SU-DHL-6 (cell line): ENCODE measurements around the gene ATP23.

Experiments used
- H2AFZ ChIP-seq: fragments of 200-600 bp; sonication (generic); 2 replicates; pipeline ENCODE4 v1.6.1; 2014; ENCODE audit warnings: low read depth, mild to moderate bottlenecking, moderate library complexity, mixed read lengths, antibody characterized with exemption, low read length; ENCODE audit not compliant: severe bottlenecking
- H3F3A ChIP-seq: fragments of 200-600 bp; shearing (Covaris generic); 2 replicates; pipeline ENCODE4 v1.6.0; 2016; ENCODE audit warnings: antibody characterized with exemption, mild to moderate bottlenecking; ENCODE audit not compliant: insufficient read depth
- H3K27ac ChIP-seq: fragments of 200-600 bp; sonication (generic); 2 replicates; pipeline ENCODE4 v1.5.1; 2016; ENCODE audit warnings: low read depth, mild to moderate bottlenecking, low read length, moderate library complexity, mixed read lengths
- H3K27me3 ChIP-seq: fragments of 200-600 bp; sonication (generic), shearing (Covaris generic); 2 replicates; pipeline ENCODE4 v1.6.0; 2014; ENCODE audit warnings: mild to moderate bottlenecking, low read length
- H3K36me3 ChIP-seq: fragments of 200-600 bp; sonication (generic); 2 replicates; pipeline ENCODE4 v1.6.1; 2014; ENCODE audit warnings: mild to moderate bottlenecking, low read length, mixed read lengths
- H3K4me2 ChIP-seq: fragments of 300-600, 200-600 bp; shearing (Covaris generic), sonication (generic); 2 replicates; pipeline ENCODE4 v1.6.0; 2014; ENCODE audit warnings: low read length, low read depth, mild to moderate bottlenecking; ENCODE audit not compliant: poor library complexity, severe bottlenecking
- H3K4me3 ChIP-seq: fragments of 200-600 bp; sonication (generic); 2 replicates; pipeline ENCODE4 v1.5.1; 2014; ENCODE audit warnings: antibody characterized with exemption, low read length, mild to moderate bottlenecking, mixed read lengths; ENCODE audit not compliant: insufficient read depth, poor library complexity, severe bottlenecking
- H3K79me2 ChIP-seq: fragments of 200-600 bp; sonication (generic); 2 replicates; pipeline ENCODE4 v1.6.1; 2014; ENCODE audit warnings: mild to moderate bottlenecking, low read length, moderate library complexity; ENCODE audit not compliant: insufficient read depth
- H3K9ac ChIP-seq: fragments of 200-600 bp; sonication (generic); 2 replicates; pipeline ENCODE4 v1.7.0; 2014; ENCODE audit warnings: mild to moderate bottlenecking, low read length
- H3K9me2 ChIP-seq: fragments of 200-600 bp; sonication (generic); replicated peaks from 2 replicates; pipeline ENCODE4 v1.6.1; 2014; ENCODE audit warnings: low read length; ENCODE audit not compliant: insufficient read depth
- H3K9me3 ChIP-seq: fragments of 200-600 bp; sonication (generic); 2 replicates; pipeline ENCODE4 v1.6.1; 2014; ENCODE audit warnings: low read length, mixed read lengths; ENCODE audit not compliant: insufficient read depth
- H4K20me1 ChIP-seq: fragments of 200-600 bp; sonication (generic); 2 replicates; pipeline ENCODE4 v1.6.1; 2014; ENCODE audit warnings: low read depth, mild to moderate bottlenecking, antibody characterized with exemption, low read length, moderate library complexity, mixed read lengths
- CTCF ChIP-seq: fragments of 200-600 bp; sonication (generic); IDR thresholded peaks from one replicate; pipeline ENCODE4 v1.5.1; 2017; ENCODE audit warnings: antibody characterized with exemption, mild to moderate bottlenecking, low read length, moderate library complexity; ENCODE audit not compliant: insufficient read depth, poor library complexity, severe bottlenecking
- EZH2phosphoT487 ChIP-seq: fragments of 200-600 bp; sonication (generic), shearing (Covaris generic); conservative IDR thresholded peaks from 2 replicates; pipeline ENCODE4 v1.6.1; 2018; ENCODE audit warnings: mild to moderate bottlenecking, antibody characterized with exemption, low read length, moderate library complexity, mixed read lengths

ATP23 gene

GRCh38 chr12:57989838-57990237, 48.5 kb downstream of the ATP23 start:
- Histone ChIP-seq H3K27ac (no peak overlapping the region), H3K79me2 (no peaks in the 10 kb centered on the region), H3K36me3 (no peaks in the 10 kb centered on the region), H3K9ac (no peak overlapping the region), H3K4me3 (no peak overlapping the region), H3K9me2 (no peaks in the 10 kb centered on the region), H3F3A (no peaks in the 10 kb centered on the region), H4K20me1 (no peaks in the 10 kb centered on the region), H2AFZ (no peak overlapping the region), H3K4me2 (no peak overlapping the region), H3K9me3 (no peaks in the 10 kb centered on the region), H3K27me3 (no peaks in the 10 kb centered on the region)
- TF ChIP-seq EZH2phosphoT487, result no peak
- TF ChIP-seq CTCF, result no peak

DNA sequence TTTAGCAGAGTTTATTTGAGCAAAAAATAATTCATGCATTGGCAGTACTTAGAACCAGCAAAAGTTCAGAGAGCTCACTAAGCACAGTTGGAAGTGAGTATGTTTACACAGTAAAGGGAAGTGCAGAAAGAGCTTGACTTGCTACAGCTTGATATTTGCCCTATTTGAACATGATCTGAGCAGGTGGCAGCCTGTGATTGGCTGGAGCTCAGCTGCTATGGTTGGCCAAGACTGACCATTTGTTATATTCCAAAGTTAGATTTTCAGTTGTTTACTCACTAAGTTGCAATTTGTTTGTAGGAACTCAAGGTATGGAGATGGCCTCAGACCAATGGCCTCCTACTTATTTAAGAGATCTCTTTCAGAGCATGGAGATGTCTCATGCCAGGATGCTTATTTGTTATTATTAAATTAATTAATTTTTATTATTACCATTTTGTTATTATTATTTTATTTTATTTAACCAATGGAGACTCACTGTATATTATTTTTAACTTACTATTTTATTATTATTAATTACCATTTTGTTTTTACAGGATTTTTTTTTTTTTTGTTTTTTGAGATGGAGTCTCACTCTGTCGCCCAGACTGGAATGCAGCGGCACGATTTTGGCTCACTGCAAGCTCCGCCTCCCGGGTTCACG, 49.0 kb downstream of the ATP23 start:
- TF ChIP-seq EZH2phosphoT487 (no peak), CTCF (no peak)
- no peaks in the 10 kb centered on the region for H3F3A ChIP-seq
- no peaks in the 10 kb centered on the region for H3K36me3 ChIP-seq
- H3K9me3 ChIP-seq, result no peaks in the 10 kb centered on the region
- no peaks in the 10 kb centered on the region for H4K20me1 ChIP-seq
- no peaks in the 10 kb centered on the region for H3K9me2 ChIP-seq
- H2AFZ ChIP-seq, result no peak overlapping the region
- H3K27me3 ChIP-seq, result no peaks in the 10 kb centered on the region
- H3K4me3 ChIP-seq, result no peak overlapping the region
- no peak overlapping the region for H3K27ac ChIP-seq
- H3K9ac ChIP-seq, result no peak overlapping the region
- no peaks in the 10 kb centered on the region for H3K79me2 ChIP-seq
- H3K4me2 ChIP-seq, result no peak overlapping the region

DNA sequence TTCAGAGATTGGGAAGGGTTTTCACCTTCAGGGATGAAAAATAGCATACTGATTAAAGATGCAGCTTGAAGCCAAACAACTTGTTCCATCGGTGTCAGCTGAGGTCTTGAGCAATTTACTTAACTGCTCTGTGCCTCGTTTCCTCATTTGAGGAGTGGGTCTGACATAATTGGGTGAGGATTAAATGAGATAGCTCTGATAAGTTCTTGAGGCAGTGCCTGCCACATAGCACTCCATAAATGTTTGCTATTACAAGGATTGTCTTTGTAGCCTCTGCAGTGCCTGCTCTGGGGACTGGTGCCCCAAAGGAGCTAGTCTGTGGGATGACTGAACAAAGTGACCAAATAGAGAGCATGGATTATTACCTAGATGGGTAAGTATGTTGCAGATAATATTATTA, 50.6 kb downstream of the ATP23 start:
- no peak overlapping the region for H3K9ac ChIP-seq
- H3K9me2 ChIP-seq, result no peaks in the 10 kb centered on the region
- H4K20me1 ChIP-seq, result no peaks in the 10 kb centered on the region
- H2AFZ ChIP-seq, result no peak overlapping the region
- no peak overlapping the region for H3K27ac ChIP-seq
- H3K9me3 ChIP-seq, result peaks cover 4% of the 10 kb centered on the region; the same call in 1 of the 2 replicates
- no peaks in the 10 kb centered on the region for H3K27me3 ChIP-seq
- H3K4me3 ChIP-seq, result no peak overlapping the region
- no peaks in the 10 kb centered on the region for H3K36me3 ChIP-seq
- H3F3A ChIP-seq, result no peaks in the 10 kb centered on the region
- H3K4me2 ChIP-seq, result no peak overlapping the region
- H3K79me2 ChIP-seq, result no peaks in the 10 kb centered on the region
- TF ChIP-seq EZH2phosphoT487, result no peak
- no peak for TF ChIP-seq CTCF
